GM19238 (cell line): ENCODE measurements around the gene AP4E1.
"Not testable (repeated sequence)": the region's sequence is repeated elsewhere in the genome, so short reads cannot be mapped to it uniquely, and the experiment has no call there.

Experiments used
- DNase-seq: peaks from one replicate; pipeline ENCODE4 v3.0.0; 2011; ENCODE audit warnings: low spot score; ENCODE audit not compliant: insufficient read length

AP4E1 gene

DNA sequence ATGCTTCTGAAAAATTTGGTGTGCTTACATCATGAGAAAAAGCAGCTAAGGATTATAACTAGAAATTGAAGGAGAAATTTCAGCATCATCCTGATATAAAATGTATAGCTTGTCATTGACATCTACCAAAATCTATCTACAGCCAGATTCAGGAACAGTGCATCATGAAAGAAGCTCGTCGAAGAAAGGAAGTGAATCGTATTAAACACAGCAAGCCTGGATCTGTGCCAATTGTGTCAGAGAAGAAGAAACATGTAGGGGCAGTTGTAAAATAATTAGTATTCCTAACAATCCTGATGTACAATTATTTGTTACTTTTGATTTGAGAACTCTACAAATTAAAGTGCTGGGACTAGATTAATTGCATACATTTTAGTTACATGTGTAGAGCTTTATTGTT, 37.2 kb downstream of the AP4E1 start:
- DNase-seq, result no peak

GRCh38 chr15:50950745-50951144, 42.3 kb downstream of the AP4E1 start:
- not testable (repeated sequence) for DNase-seq

DNA sequence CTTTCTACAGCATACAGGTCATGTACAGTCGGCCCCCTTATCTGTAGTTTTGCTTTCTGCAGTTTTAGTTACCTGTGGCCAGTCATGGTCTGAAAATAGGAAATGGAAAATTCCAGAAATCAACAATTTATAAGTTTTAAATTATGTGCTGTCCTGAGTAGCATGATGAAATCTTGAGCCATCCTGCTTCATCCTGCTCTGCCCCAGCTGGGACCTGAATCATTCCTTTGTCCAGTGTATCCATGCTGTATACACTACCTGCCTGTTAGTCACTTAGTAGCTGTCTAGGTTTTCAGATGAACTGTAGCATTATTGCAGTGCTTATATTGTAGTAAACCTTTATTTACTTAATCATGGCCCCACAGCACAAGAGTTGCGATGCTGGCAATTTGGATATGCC, 44.8 kb downstream of the AP4E1 start:
- no peak for DNase-seq

DNA sequence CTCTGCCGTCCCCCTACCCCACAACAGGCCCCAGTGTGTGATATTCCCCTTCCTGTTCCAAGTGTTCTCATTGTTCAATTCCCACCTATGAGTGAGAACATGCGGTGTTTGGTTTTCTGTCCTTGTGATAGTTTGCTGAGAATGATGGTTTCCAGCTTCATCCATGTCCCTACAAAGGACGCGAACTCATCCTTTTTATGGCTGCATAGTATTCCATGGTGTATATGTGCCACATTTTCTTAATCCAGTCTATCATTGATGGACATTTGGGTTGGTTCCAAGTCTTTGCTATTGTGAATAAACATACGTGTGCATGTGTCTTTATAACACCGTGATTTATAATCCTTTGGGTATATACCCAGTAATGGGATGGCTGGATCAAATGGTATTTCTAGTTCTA, 46.4 kb downstream of the AP4E1 start:
- not testable (repeated sequence) for DNase-seq

GRCh38 chr15:50959717-50960116, 51.2 kb downstream of the AP4E1 start:
- no peak for DNase-seq

DNA sequence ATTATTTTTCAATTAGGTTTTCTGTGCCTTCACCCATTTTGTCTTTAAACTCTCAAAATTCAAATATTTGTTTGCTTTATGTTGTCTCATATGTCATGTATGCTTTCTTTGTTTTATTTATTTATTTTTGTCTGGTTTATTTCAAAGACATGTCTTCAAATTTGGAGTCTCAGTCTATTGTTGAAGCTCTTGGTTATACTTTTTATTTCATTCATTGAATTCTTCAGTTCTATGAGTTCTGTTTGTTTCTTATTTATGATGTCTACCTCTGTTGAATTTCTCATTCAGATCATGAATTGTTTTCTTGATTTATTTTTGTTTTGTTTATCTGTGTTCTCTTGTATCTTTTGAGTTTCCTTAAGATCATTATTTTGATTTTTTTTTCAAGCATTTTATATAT, 55.6 kb downstream of the AP4E1 start:
- DNase-seq, result no peak

GRCh38 chr15:50968353-50968752, 59.9 kb downstream of the AP4E1 start:
- no peak for DNase-seq

- DNase-seq, result no peak
Measured at GRCh38 chr15:50970524-50970923, 62.0 kb downstream of the AP4E1 start.

GRCh38 chr15:50971115-50971514, 62.6 kb downstream of the AP4E1 start:
- no peak for DNase-seq

DNA sequence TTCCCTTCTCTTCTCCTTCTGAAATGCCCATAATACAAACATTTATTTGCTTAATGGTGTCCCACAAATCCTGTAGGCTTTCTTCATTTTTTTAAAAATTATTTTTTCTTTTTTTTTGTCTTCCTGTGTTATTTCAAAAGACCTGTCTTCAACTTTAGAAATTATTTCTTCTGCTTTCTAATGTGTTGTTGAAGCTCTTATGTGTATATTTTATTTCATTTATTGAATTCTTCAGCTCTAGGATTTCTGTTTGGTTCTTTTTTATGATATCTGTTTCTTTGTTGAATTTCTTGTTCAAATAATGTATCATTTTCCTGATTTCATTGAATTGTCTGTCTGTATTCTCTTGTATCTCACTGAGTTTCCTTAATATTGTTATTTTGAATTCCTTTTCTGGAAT, 63.1 kb downstream of the AP4E1 start:
- DNase-seq, result no peak

GRCh38 chr15:50973605-50974004, 65.1 kb downstream of the AP4E1 start:
- no peak for DNase-seq

- no peak for DNase-seq
Measured at GRCh38 chr15:50977162-50977561, 68.7 kb downstream of the AP4E1 start.

DNA sequence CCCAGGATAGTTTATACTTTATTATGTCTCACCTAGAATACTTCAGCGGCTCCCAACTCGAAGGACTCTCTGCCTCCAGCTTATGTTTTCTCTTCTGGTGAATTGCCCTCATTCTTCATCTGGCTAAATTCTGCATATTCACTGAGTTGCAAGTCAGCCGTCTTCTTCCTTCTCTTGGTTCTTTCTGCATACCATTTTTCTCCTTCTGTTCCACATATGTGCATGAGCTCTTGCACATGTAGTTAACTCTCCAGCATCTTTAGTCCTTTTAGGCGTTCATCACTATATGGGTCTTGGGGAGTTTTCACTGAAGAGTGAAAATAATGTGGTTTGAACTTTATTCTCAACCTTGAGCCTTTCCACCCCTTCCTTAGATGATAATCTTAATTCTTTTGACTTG, 70.1 kb downstream of the AP4E1 start:
- no peak for DNase-seq

DNA sequence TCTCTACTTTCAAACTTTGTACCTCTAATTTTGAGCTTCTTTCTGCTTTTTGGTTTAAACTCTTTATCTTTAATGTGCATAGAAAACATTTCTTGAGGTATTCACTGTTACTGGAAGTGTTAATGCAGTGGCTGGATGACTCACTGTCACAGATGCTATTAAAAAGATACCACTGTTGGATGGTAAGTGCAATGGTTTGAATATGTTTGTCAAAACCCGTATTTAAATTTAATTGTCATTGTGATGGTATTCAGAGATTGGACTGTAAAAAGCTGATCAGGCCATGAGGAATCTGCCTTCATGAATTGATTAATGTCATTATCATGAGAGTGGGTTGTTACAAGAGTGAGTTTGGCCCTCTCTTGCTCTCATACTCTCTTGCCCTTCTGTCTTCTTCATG, 70.6 kb downstream of the AP4E1 start:
- DNase-seq, result no peak

- DNase-seq, result no peak
Measured at GRCh38 chr15:50993598-50993997, 85.1 kb downstream of the AP4E1 start.

DNA sequence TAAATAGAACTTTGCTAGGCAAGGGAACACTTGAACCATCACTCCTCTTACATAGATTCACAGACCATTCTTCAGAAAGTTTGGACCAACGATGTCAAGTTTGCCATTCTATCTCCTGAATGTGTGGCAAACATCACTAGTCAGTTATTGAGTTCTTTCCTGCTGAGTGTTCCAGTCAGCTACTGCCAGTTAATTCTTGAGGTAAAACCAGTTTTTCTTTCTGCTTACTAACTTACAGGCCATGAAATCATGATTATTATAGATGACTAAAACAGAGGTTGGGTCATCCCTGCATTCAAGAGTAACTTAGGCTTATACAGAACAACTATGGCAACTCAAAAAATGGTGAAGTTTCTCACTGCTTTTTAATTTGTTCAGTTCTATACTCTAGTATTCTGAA, 88.2 kb downstream of the AP4E1 start:
- DNase-seq, result no peak

DNA sequence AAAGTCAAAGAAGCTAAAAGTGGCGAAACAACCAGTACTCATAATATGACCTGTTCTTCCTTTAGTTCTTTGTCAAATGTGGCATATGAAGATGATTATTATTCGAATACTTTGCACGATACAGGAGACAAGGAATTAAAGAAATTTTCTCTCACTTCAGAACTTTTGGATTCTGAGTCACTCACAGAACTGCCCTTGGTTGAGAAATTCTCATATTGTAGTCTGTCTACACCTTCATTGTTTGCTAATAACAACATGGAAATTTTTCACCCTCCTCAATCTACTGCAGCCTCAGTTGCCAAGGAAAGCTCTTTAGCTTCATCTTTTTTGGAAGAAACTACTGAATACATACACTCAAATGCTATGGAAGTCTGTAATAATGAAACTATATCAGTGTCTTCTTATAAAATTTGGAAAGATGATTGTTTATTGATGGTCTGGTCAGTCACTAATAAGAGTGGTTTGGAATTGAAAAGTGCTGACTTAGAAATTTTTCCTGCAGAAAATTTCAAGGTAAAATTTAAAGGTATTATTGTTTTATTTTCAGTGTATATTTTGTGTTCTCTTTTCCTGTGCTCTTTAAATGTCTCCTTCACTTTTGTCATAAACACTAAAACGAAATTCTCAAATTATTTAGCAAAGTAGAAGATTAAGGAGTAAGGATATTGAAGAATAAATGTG, 89.0 kb downstream of the AP4E1 start:
- DNase-seq, result no peak

DNA sequence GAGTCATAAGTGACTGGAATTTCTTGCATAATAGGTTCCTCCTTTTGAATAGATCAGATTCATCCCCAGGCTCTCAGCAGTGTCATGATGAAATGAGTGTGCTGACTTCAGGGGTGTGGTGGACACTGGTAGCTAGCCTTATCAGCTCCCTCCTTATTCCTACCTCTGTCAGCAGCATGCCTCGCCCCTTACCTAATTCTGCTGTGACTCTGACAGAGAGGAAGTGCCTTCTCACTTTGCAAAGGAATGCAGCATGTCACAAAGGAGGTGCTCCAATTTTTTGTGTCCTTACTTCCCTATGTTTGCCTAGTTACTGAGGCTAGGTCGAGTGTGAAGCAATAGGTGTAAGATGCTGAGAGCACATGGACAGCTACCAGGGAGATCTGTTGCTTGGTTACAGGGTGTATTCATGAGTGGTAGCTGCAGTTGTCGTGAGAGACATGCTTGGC, 95.6 kb downstream of the AP4E1 start:
- no peak for DNase-seq

- DNase-seq, result no peak
Measured at GRCh38 chr15:51006336-51006985, 98.0 kb downstream of the AP4E1 start.

DNA sequence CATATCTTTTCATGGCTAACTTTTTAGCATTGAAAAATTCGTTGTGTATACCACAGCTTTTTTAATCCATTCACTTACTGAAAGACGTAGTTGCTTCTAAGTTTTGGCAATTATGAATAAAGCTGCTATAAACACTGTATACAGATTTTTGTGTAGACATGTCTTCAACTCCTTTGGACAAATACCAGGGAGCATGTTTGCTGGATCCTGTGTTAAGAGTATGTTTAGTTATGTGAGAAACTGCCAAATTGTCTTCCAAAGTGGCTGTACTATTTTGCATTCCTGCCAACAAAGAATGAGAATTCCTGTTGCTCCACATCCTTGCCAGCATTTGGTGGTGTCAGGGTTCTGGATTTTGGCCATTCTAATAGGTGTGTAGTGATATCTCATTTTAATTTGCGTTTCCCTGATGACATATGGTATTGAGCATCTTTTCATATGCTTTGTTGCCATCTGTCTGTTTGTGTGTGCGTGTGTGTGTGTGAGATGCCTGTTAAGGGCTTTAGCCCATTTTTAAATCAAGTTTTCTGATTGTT, 98.7 kb downstream of the AP4E1 start:
- DNase-seq, result no peak

DNA sequence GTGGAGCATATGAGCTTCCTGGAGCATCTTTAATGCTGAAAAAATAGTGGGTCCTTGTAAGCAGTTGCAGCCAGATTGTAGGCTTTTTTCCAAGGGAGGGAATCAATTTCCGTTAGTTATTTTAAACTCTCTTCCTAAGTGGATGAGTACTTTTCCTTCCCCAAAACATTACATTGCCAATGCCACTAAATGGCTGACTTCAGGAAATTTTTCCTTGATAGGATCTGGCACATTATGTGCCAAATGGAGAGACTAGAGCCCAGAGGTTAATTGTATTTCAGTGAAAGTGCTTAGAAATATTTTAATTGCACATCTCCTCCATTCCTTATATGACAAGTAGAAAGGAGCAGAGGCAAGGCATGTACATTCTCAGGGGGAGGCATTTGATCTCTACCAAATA, 102.7 kb downstream of the AP4E1 start:
- no peak for DNase-seq

DNA sequence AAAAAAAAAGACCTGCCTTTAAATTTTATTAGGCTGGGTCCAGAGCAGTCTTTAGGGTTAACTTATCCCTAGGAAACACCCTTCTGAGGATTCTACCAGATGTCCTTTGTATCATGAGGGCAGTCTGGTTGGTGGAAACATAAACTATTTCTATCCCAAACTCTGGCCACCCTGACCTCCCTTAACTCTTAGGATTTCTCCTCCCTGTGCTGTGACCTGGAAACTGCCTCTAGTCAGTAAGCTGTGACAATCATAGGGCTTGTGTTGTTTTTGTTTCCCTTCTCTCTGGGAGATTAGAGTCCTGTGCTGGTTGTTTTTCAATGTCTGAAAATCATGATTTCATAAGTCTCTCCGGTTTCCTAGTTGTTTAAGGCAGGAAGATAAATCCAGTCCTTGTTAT, 108.1 kb downstream of the AP4E1 start:
- DNase-seq, result no peak

DNA sequence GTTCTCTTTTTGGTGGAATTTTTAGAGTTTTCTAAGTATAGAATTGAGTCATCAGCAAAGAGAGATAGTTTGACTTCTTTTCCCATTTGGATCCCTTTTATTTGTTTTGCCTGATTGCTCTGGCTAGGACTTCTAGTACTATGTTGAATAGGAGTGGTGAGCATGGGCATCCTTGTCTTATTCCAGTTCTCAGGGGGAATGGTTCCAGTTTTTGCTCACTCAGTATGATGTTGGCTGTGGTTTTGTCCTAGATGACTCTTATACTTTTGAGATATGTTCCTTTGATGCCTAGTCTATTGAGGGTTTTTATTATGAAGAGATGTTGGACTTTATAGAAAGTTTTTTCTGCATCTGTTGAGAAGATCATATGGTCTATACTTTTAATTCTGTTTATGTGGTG, 113.7 kb downstream of the AP4E1 start:
- no peak for DNase-seq
